MG63 (cell line): ENCODE measurements around the gene PCDHGB5. TPM values are rescaled to one million over a fixed set of nuclear protein-coding genes. Genes with fewer than 3 reads are reported as not detected.

ENCODE experiments used
- total RNA-seq: library from RNA; depleted of rRNA; stranded (reverse); fragments of >200 nt; shearing (Covaris generic); gene quantifications from 2 replicates; pipeline ENCODE4 v1.2.3, GENCODE V29; 2014; ENCODE audit warnings: low replicate concordance; rRNA removed

The PCDHGB5 gene
- total RNA-seq, 1 experiment from 2014 or later, result 0.53 TPM

Other genes with a start within 250 kb of the PCDHGB5 start
- 0.10 TPM in 1 of 2 replicates, not detected in the other for gene PCDHB6, start 247.9 kb upstream of the PCDHGB5 start, total RNA-seq
- 0.46 TPM in 1 of 2 replicates, not detected in the other for gene PCDHB7, start 225.3 kb upstream of the PCDHGB5 start, total RNA-seq
- not detected in 2 replicates for gene PCDHB8, start 220.2 kb upstream of the PCDHGB5 start, total RNA-seq
- 0.10 and 1.2 TPM in 2 replicates for gene PCDHB16, start 215.6 kb upstream of the PCDHGB5 start, total RNA-seq
- gene PCDHB9, start 210.8 kb upstream of the PCDHGB5 start, total RNA-seq, result 1.9 TPM in 1 of 2 replicates, not detected in the other
- 0.10 TPM in 1 of 2 replicates, not detected in the other for gene PCDHB10, start 205.6 kb upstream of the PCDHGB5 start, total RNA-seq
- 1.0 TPM in 1 of 2 replicates, not detected in the other for gene PCDHB11, start 198.3 kb upstream of the PCDHGB5 start, total RNA-seq
- gene PCDHB12, start 189.2 kb upstream of the PCDHGB5 start, total RNA-seq, result 0.16 TPM in 1 of 2 replicates, not detected in the other
- 0.40 TPM in 1 of 2 replicates, not detected in the other for gene PCDHB13, start 184.0 kb upstream of the PCDHGB5 start, total RNA-seq
- 0.74 and 3.8 TPM in 2 replicates for gene PCDHB14, start 174.6 kb upstream of the PCDHGB5 start, total RNA-seq
- 0.07 and 2.0 TPM in 2 replicates for gene PCDHB15, start 152.6 kb upstream of the PCDHGB5 start, total RNA-seq
- gene SLC25A2, start 93.9 kb upstream of the PCDHGB5 start, total RNA-seq, result not detected in 2 replicates
- gene TAF7, start 77.2 kb upstream of the PCDHGB5 start, total RNA-seq, result 183 and 217 TPM in 2 replicates
- gene PCDHGA1, start 67.4 kb upstream of the PCDHGB5 start, total RNA-seq, result 0.42 and 0.56 TPM in 2 replicates
- gene PCDHGA2, start 59.2 kb upstream of the PCDHGB5 start, total RNA-seq, result not detected in 2 replicates
- not detected in 2 replicates for gene PCDHGA3, start 54.1 kb upstream of the PCDHGB5 start, total RNA-seq
- gene PCDHGB1, start 47.8 kb upstream of the PCDHGB5 start, total RNA-seq, result 0.59 and 1.3 TPM in 2 replicates
- 0.23 and 0.44 TPM in 2 replicates for gene PCDHGA4, start 42.9 kb upstream of the PCDHGB5 start, total RNA-seq
- 1.6 and 2.5 TPM in 2 replicates for gene PCDHGB2, start 38.0 kb upstream of the PCDHGB5 start, total RNA-seq
- gene PCDHGA5, start 33.8 kb upstream of the PCDHGB5 start, total RNA-seq, result not detected in 2 replicates
- gene PCDHGB3, start 27.7 kb upstream of the PCDHGB5 start, total RNA-seq, result 0.81 TPM in 1 of 2 replicates, not detected in the other
- gene PCDHGA6, start 24.1 kb upstream of the PCDHGB5 start, total RNA-seq, result 0.20 and 2.3 TPM in 2 replicates
- 0.07 and 0.67 TPM in 2 replicates for gene PCDHGA7, start 15.2 kb upstream of the PCDHGB5 start, total RNA-seq
- gene PCDHGB4, start 10.2 kb upstream of the PCDHGB5 start, total RNA-seq, result 0.17 and 0.26 TPM in 2 replicates
- gene PCDHGA8, start 5.3 kb upstream of the PCDHGB5 start, total RNA-seq, result 0.03 and 0.59 TPM in 2 replicates
- gene PCDHGA9, start 4.8 kb downstream of the PCDHGB5 start, total RNA-seq, result not detected in 2 replicates
- gene PCDHGB6, start 10.1 kb downstream of the PCDHGB5 start, total RNA-seq, result not detected in 2 replicates
- gene PCDHGA10, start 15.0 kb downstream of the PCDHGB5 start, total RNA-seq, result 1.0 and 1.2 TPM in 2 replicates
- 0.10 TPM in 1 of 2 replicates, not detected in the other for gene PCDHGB7, start 19.7 kb downstream of the PCDHGB5 start, total RNA-seq
- not detected in 2 replicates for gene PCDHGA11, start 23.1 kb downstream of the PCDHGB5 start, total RNA-seq
- not detected in 2 replicates for gene PCDHGA12, start 32.6 kb downstream of the PCDHGB5 start, total RNA-seq
- 42.3 and 49.8 TPM in 2 replicates for gene PCDHGC3, start 78.0 kb downstream of the PCDHGB5 start, total RNA-seq
- gene PCDHGC4, start 87.1 kb downstream of the PCDHGB5 start, total RNA-seq, result not detected in 2 replicates
- 0.46 TPM in 1 of 2 replicates, not detected in the other for gene PCDHGC5, start 91.1 kb downstream of the PCDHGB5 start, total RNA-seq
- gene DIAPH1, start 221.1 kb downstream of the PCDHGB5 start, total RNA-seq, result 28.4 and 43.9 TPM in 2 replicates
- gene HDAC3, start 238.9 kb downstream of the PCDHGB5 start, total RNA-seq, result 122 and 169 TPM in 2 replicates
- gene RELL2, start 239.1 kb downstream of the PCDHGB5 start, total RNA-seq, result 13.2 and 15.1 TPM in 2 replicates